Sigmoid colon (tissue), 4 donors: ENCODE results near the gene SMAD1.

Source experiments
- EP300 ChIP-seq, 4 donors: sonication (generic); formaldehyde crosslinking; IDR thresholded peaks; one replicate each; pipeline ENCODE4 v1.6.1; 2017; ENCODE audit warnings: antibody characterized with exemption in 4 of 4
- POLR2A ChIP-seq, 2 donors: fragments of 450-650 bp; IDR thresholded peaks; one replicate each; pipeline ENCODE4 v1.6.1; 2016; ENCODE audit warnings: antibody characterized with exemption in 2 of 2, mild to moderate bottlenecking in 2 of 2, moderate library complexity in 2 of 2
- TF ChIP-seq, protein P1 (sequence below), 4 experiments: fragments of 450-650 bp in 3 of 4; fragments of 200-600 bp in 1 of 4; IDR thresholded peaks; one replicate each; pipeline ENCODE4 v1.5.1; 2016 to 2019; ENCODE audit warnings: antibody characterized with exemption in 4 of 4, mild to moderate bottlenecking in 3 of 4, moderate library complexity in 2 of 4

DNA sequence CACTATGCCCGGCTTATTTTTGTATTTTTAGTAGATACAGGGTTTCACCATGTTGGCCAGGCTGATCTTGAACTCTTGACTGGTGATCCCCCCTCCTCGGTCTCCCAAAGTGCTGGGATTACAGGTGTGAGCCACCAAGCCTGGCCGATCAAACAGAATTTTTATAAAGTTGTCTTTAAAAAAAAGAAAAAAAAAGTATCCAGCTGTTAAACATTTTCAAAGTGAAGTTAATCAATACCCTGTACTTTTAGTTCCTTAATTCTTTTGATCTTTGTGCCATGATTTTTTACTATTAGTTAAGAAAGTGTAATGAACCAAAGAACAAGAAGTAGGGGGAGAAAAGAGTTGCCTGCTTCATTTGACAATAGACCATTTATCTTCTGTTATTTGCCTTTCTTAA is 24.3 kb downstream of the SMAD1 start:
- TF ChIP-seq POLR2A (IDR thresholded peaks at IDR 0.05) = no peak
- TF ChIP-seq, protein P1, sequence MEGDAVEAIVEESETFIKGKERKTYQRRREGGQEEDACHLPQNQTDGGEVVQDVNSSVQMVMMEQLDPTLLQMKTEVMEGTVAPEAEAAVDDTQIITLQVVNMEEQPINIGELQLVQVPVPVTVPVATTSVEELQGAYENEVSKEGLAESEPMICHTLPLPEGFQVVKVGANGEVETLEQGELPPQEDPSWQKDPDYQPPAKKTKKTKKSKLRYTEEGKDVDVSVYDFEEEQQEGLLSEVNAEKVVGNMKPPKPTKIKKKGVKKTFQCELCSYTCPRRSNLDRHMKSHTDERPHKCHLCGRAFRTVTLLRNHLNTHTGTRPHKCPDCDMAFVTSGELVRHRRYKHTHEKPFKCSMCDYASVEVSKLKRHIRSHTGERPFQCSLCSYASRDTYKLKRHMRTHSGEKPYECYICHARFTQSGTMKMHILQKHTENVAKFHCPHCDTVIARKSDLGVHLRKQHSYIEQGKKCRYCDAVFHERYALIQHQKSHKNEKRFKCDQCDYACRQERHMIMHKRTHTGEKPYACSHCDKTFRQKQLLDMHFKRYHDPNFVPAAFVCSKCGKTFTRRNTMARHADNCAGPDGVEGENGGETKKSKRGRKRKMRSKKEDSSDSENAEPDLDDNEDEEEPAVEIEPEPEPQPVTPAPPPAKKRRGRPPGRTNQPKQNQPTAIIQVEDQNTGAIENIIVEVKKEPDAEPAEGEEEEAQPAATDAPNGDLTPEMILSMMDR (IDR thresholded peaks at IDR 0.05) = no peak
- no peak for TF ChIP-seq EP300 (IDR thresholded peaks at IDR 0.05)
